ENCODE results near the gene MED25.
A peak's percentile ranks its signal among the peaks of the same experiment; 100 is the strongest.

Gene MED25

DNA sequence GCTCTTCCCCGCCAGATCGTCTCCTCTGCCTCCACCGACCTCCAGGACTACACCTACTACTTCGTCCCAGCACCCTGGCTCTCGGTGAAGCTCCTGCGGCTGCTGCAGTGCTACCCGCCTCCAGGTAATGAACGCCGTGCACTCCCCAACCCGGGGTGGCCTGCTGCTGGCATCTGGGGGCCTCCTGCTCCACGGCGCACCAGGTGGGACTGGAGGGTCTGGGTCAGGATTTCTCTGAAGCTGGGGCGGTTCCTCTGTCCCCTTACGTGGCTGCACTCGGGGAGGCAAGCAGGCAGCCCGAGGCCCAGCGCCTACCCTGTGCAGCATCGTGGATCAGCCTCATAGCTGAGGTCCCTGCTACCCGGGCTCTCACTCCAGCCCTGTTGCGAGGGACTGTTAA is 22.5 kb upstream of the MED25 start:
- TF ChIP-seq, protein P1, sequence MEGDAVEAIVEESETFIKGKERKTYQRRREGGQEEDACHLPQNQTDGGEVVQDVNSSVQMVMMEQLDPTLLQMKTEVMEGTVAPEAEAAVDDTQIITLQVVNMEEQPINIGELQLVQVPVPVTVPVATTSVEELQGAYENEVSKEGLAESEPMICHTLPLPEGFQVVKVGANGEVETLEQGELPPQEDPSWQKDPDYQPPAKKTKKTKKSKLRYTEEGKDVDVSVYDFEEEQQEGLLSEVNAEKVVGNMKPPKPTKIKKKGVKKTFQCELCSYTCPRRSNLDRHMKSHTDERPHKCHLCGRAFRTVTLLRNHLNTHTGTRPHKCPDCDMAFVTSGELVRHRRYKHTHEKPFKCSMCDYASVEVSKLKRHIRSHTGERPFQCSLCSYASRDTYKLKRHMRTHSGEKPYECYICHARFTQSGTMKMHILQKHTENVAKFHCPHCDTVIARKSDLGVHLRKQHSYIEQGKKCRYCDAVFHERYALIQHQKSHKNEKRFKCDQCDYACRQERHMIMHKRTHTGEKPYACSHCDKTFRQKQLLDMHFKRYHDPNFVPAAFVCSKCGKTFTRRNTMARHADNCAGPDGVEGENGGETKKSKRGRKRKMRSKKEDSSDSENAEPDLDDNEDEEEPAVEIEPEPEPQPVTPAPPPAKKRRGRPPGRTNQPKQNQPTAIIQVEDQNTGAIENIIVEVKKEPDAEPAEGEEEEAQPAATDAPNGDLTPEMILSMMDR (IDR thresholded peaks at IDR 0.05; ENCODE audit: insufficient read depth, low read depth, low read length, missing control alignments), result no peak
- no peak for DNase-seq (ENCODE audit: low read depth)
- H3K4me3 ChIP-seq (ENCODE audit: low read depth, low read length), result no peak overlapping the region

DNA sequence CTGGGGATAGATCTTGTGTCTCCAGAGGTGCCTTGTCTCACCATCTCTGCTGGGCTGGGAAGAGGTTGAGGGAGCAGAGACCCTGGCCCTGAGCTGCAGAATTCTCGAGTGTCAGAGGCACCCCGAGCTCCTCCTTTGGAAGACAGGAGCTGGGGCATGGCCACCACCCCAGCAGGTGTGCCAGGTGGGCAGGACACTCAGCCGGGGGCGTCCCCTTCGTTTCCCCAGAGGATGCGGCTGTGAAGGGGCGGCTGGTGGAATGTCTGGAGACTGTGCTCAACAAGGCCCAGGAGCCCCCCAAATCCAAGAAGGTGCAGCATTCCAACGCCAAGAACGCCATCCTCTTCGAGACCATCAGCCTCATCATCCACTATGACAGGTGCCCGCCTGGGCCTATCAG is 19.5 kb upstream of the MED25 start:
- DNase-seq (ENCODE audit: low read depth), result no peak
- H3K4me3 ChIP-seq (ENCODE audit: low read depth, low read length), result no peak overlapping the region
- TF ChIP-seq, protein P1 (IDR thresholded peaks at IDR 0.05; ENCODE audit: insufficient read depth, low read depth, low read length, missing control alignments), result no peak

DNA sequence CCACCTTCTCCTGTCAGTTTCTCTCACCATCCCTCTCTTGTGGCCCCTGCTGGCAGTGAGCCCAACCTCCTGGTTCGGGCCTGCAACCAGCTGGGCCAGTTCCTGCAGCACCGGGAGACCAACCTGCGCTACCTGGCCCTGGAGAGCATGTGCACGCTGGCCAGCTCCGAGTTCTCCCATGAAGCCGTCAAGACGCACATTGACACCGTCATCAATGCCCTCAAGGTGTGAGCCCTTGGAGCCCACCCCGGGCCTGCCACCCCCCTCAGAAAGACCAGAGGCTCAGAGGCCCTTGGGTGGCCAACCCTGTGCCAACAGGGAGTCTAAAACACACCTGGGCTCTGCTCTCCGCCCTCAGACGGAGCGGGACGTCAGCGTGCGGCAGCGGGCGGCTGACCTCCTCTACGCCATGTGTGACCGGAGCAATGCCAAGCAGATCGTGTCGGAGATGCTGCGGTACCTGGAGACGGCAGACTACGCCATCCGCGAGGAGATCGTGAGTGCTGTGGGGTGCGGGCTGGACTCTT is 18.8 kb upstream of the MED25 start:
- TF ChIP-seq, protein P1 (IDR thresholded peaks at IDR 0.05; ENCODE audit: insufficient read depth, low read depth, low read length, missing control alignments), result no peak
- no peak for DNase-seq (ENCODE audit: low read depth)
- H3K4me3 ChIP-seq (ENCODE audit: low read depth, low read length), result no peak overlapping the region

DNA sequence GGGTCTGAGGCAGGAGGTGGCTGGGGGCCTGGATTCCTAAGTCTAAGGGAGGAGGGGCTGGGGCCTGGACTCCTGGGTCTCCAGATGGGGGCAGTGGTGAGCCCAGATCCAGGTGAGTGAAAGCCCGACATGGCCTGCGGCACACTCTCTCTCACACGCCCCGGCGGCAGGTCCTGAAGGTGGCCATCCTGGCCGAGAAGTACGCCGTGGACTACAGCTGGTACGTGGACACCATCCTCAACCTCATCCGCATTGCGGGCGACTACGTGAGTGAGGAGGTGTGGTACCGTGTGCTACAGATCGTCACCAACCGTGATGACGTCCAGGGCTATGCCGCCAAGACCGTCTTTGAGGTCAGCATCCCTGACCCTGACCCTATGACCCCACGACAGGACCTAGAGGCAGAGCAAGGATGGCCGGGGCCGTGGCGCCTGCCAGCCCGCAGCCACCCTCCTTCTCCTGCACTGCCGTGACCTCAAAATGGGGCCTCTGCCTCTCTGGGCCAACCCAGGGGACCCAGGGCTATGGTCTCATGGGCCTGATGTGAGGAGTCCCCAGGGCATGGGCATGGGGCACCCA is 18.2 kb upstream of the MED25 start:
- TF ChIP-seq, protein P1 (IDR thresholded peaks at IDR 0.05; ENCODE audit: insufficient read depth, low read depth, low read length, missing control alignments), result peak; percentile 18
- DNase-seq (ENCODE audit: low read depth), result no peak
- no peak overlapping the region for H3K4me3 ChIP-seq (ENCODE audit: low read depth, low read length)

DNA sequence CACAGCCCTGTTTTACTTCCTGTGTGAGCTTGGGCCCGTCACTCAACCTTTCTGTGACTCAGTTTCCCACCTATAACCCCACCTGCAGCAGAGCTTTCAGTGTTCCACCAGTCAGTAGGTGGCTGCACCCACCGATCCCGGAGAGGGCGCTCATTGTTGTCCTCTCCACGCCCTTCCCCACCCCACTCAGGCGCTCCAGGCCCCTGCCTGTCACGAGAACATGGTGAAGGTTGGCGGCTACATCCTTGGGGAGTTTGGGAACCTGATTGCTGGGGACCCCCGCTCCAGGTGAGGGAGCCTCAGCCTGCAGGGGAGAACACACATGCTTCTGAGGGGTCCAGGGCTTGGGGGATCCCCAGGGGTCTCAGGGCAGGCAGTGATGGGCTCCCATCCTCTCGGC is 17.3 kb upstream of the MED25 start:
- DNase-seq (ENCODE audit: low read depth), result no peak
- H3K4me3 ChIP-seq (ENCODE audit: low read depth, low read length), result no peak overlapping the region
- TF ChIP-seq, protein P1 (IDR thresholded peaks at IDR 0.05; ENCODE audit: insufficient read depth, low read depth, low read length, missing control alignments), result no peak

DNA sequence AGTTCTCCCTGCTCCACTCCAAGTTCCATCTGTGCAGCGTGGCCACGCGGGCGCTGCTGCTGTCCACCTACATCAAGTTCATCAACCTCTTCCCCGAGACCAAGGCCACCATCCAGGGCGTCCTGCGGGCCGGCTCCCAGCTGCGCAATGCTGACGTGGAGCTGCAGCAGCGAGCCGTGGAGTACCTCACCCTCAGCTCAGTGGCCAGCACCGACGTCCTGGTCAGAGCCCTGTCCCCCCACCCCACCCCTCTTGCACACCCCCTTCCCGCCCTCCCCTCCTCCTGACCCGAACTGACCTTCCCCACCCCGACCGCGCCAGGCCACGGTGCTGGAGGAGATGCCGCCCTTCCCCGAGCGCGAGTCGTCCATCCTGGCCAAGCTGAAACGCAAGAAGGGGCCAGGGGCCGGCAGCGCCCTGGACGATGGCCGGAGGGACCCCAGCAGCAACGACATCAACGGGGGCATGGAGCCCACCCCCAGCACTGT is 16.6 kb upstream of the MED25 start:
- TF ChIP-seq, protein P1 (IDR thresholded peaks at IDR 0.05; ENCODE audit: insufficient read depth, low read depth, low read length, missing control alignments), result no peak
- H3K4me3 ChIP-seq (ENCODE audit: low read depth, low read length), result no peak overlapping the region
- DNase-seq (ENCODE audit: low read depth), result no peak
